GM15510 (cell line): ENCODE measurements around the gene CARD14.

Source experiments
- POLR2A ChIP-seq: IDR thresholded peaks from 3 replicates; pipeline ENCODE4 v1.6.1; 2011; ENCODE audit warnings: borderline replicate concordance; ENCODE audit not compliant: insufficient read length; ENCODE audit errors: extremely low read depth

Gene CARD14

GRCh38 chr17:80191192-80191591 is 21.4 kb downstream of the CARD14 start:
- TF ChIP-seq POLR2A, result no peak

DNA sequence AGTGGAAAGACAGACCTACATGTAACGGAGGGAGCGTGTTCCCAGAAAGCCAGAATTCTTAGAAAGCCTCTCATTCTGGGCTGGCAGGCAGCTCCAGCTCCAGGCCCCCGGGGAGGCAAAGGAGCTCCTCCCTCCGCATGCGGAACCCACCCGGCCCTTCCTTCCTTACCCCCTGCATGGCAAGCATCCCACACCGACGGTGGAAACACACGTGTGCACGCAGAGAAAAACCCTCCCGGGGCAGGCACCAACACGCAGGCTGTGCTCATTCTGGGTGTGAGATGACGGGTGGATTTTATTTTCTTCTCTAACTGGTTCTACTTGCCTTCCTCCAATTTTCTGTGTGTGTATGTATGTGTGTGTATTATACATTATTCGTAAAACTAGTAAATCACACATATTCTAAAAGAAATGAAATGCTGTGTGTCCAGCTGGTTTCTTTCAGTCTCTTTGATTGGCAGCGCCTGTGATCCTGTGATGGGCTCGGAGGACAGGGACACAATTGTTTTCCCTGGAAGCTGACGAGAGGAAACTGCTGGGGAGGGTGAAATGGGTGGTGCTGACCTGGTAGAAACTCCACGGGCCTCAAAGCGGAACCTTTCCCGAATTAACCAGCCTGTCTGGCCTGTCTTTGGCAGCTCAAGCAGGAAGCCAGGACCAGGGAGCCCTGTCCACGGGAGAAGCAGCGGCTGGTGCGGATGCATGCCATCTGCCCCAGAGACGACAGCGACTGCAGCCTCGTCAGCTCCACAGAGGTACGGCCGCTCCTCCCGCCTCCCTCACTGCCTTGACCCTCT is 22.2 kb downstream of the CARD14 start:
- no peak for TF ChIP-seq POLR2A

DNA sequence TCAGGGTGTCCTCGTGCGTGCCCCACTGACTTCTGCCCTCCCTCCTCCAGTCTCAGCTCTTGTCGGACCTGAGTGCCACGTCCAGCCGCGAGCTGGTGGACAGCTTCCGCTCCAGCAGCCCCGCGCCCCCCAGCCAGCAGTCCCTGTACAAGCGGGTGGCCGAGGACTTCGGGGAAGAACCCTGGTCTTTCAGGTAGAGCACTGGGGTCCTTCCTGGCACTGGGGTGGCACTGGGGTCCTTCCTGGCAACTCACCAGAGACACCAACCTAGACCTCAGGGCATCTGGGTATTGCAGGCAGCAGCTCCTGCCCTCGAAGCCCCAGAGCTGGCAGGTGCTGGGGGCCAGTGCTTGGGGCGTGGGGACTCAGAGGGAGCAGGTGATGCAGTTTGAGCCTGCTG is 25.3 kb downstream of the CARD14 start:
- TF ChIP-seq POLR2A, result no peak

GRCh38 chr17:80195671-80196529 is 26.1 kb downstream of the CARD14 start:
- no peak for TF ChIP-seq POLR2A

DNA sequence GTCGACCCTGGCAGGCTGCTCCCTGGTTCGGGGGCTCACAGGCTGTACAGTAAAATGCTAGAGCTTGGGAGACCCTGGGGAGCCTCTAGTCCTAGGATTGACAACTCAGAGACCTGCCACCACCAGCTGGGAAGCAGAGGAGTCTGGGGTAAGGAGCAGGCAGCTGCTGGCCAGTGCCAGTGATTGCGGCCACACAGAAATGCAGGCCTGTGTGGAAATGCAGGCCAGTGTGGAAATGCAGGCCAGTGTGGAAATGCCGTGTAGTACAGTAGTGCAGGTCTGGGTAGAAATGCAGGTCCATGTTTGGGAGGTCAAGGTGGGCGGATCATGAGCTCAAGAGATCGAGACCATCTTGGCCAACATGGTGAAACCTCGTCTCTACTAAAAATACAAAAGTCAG is 26.8 kb downstream of the CARD14 start:
- TF ChIP-seq POLR2A, result no peak

DNA sequence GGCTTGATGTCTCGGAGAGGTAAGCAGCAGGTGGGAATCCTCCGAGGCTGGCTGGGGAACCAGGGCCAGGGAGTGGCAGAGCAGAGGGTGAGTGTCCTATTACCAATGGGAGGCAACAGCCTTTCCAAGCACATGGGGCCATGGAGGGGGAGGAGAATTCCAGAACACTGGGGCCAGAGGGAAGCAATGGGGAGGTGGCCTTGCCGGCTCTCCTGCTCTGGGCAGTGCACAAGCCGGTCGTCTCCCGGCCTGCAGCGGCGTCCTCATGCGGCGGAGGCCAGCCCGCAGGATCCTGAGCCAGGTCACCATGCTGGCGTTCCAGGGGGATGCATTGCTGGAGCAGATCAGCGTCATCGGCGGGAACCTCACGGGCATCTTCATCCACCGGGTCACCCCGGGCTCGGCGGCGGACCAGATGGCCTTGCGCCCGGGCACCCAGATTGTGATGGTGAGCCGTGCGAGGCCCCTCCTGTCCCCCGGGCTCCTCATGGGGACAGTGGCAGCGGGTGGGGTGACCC is 28.4 kb downstream of the CARD14 start:
- TF ChIP-seq POLR2A, result no peak

DNA sequence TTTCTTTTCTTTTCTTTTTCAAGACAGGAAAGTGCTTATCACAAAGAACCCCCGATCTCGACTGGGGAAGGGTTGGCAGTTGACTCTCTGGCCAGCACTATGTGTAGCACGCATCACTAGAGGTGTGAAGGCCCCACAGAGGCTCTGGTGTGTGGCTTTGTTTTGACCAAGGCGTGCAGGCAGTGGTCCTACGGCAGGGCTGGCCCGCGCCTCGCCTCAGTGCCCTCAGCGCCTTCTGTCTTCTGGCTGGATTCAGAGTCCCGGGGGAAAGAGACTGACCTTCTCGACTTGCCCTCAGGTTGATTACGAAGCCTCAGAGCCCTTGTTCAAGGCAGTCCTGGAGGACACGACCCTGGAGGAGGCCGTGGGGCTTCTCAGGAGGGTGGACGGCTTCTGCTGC is 31.6 kb downstream of the CARD14 start:
- TF ChIP-seq POLR2A, result no peak

DNA sequence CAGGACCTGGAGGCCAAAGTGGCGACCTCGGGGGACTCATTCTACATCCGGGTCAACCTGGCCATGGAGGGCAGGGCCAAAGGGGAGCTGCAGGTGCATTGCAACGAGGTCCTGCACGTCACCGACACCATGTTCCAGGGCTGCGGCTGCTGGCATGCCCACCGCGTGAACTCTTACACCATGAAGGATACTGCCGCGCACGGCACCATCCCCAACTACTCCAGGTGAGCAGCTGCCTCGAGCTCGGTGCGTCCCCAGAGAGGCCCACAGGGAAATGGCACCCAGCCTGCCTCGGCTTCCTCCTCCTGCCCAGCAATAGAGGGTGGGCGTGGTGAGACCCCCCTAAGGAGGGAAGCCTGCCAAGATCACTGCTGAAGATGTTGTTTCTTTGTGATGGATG is 32.4 kb downstream of the CARD14 start:
- TF ChIP-seq POLR2A, result no peak

GRCh38 chr17:80203471-80203963 is 33.7 kb downstream of the CARD14 start:
- no peak for TF ChIP-seq POLR2A

DNA sequence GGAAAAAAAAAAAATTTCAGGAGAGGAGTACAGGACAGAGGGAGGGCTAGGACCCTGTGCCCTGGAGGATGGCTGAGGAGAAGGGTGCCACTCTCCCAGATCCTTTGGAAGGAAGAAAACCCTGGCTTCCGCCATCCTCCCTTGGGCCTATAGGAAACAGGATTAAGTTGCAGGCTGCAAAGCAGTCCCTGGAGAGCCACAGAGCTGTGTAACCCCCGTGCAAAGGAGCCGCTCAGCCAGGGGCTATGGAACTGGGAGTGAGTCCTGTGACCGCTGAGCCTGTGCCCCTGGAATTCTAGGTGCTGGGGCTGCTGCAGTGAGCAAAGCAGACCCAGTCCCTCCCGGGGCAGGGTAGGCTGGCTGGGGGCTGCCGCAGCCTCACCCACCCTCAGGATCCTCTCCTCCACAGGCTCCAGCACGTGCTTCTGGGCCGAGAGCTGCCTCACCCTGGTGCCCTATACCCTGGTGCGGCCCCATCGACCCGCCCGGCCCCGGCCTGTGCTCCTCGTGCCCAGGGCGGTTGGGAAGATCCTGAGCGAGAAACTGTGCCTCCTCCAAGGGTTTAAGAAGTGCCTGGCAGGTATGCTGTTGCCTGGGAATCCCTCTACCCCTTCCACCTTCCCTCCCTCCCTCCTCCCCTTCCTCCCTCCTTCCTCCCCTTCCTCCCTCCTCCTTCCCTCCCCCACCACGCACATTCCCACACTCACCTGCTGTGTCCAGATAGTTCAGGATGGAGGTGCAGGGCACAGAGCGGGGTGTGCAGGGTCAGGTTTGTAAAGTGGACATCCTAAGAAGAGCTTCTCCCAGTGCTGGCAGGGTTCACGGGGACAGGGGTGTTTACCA is 35.0 kb downstream of the CARD14 start:
- TF ChIP-seq POLR2A, result no peak

- TF ChIP-seq POLR2A, result no peak
These were observed 36.0 kb downstream of the CARD14 start for GRCh38 chr17:80205811-80206210.

DNA sequence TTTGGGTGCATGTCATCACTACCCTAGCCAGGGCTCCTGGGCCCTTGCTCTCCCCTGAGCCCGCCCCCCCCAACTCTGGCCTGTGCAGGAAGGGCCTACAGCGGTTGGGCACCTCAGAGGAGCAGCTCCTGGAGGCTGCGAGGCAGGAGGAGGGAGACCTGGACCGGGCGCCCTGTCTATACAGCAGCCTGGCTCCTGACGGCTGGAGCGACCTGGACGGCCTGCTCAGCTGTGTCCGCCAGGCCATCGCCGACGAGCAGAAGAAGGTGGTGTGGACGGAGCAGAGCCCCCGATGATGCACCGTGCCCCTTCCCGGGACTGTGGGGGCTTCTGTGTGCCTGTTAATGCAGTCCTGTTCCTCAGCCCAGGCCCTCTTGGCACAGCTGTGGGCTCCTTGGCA is 38.2 kb downstream of the CARD14 start:
- no peak for TF ChIP-seq POLR2A

- no peak for TF ChIP-seq POLR2A
These were observed 39.9 kb downstream of the CARD14 start for GRCh38 chr17:80209765-80210164.

GRCh38 chr17:80210348-80211108 is 40.7 kb downstream of the CARD14 start:
- no peak for TF ChIP-seq POLR2A
